MM.1S (cell line): ENCODE measurements around the gene TAS2R41.

Source experiments
- DNase-seq: peaks from one replicate; pipeline ENCODE4 v3.0.0-alpha.2; 2015
- H2AFZ ChIP-seq: fragments of 300-600 bp; sonication (generic); 2 replicates; pipeline ENCODE4 v1.6.0; 2016; ENCODE audit warnings: antibody characterized with exemption, low read length
- H3F3A ChIP-seq: fragments of 300-600 bp; sonication (generic); 2 replicates; pipeline ENCODE4 v1.6.1; 2016; ENCODE audit warnings: mild to moderate bottlenecking, antibody characterized with exemption, low read length, moderate library complexity, mixed read lengths; ENCODE audit not compliant: insufficient read depth
- H3K27ac ChIP-seq: fragments of 300-600 bp; sonication (generic); 2 replicates; pipeline ENCODE4 v1.5.1; 2016; ENCODE audit warnings: mild to moderate bottlenecking, low read length
- H3K27me3 ChIP-seq: fragments of 300-600 bp; sonication (generic); replicated peaks from 2 replicates; pipeline ENCODE4 v1.6.0; 2016; ENCODE audit warnings: low read length; ENCODE audit not compliant: insufficient read depth
- H3K36me3 ChIP-seq: fragments of 300-600 bp; sonication (generic); replicated peaks from 2 replicates; pipeline ENCODE4 v1.6.1; 2016; ENCODE audit warnings: mild to moderate bottlenecking, low read length, mixed read lengths; ENCODE audit not compliant: insufficient read depth
- H3K4me1 ChIP-seq: fragments of 300-600 bp; sonication (generic); 2 replicates; pipeline ENCODE4 v1.6.1; 2016; ENCODE audit warnings: low read length, mixed read lengths
- H3K4me2 ChIP-seq: fragments of 300-600 bp; sonication (generic); 2 replicates; pipeline ENCODE4 v1.6.0; 2016; ENCODE audit warnings: low read depth, low read length
- H3K4me3 ChIP-seq: fragments of 300-600 bp; sonication (generic); 2 replicates; pipeline ENCODE4 v1.5.1; 2016; ENCODE audit warnings: low read length, mixed read lengths
- H3K79me2 ChIP-seq: fragments of 300-600 bp; sonication (generic); 2 replicates; pipeline ENCODE4 v1.6.1; 2016; ENCODE audit warnings: mixed run types, low read length, mixed read lengths
- H3K9ac ChIP-seq: fragments of 300-600 bp; sonication (generic); 2 replicates; pipeline ENCODE4 v1.6.1; 2016; ENCODE audit warnings: low read length, mixed read lengths
- H3K9me2 ChIP-seq: fragments of 300-600 bp; sonication (generic); replicated peaks from 2 replicates; pipeline ENCODE4 v1.6.1; 2016; ENCODE audit warnings: mild to moderate bottlenecking, low read length, mixed read lengths; ENCODE audit not compliant: insufficient read depth
- H3K9me3 ChIP-seq: fragments of 300-600 bp; sonication (generic); replicated peaks from 2 replicates; pipeline ENCODE4 v1.6.1; 2016; ENCODE audit warnings: mild to moderate bottlenecking, low read length, mixed read lengths; ENCODE audit not compliant: insufficient read depth
- H4K20me1 ChIP-seq: fragments of 300-600 bp; sonication (generic); 2 replicates; pipeline ENCODE4 v1.6.1; 2016; ENCODE audit warnings: mild to moderate bottlenecking, low read length, moderate library complexity, mixed read lengths; ENCODE audit not compliant: insufficient read depth
- CTCF ChIP-seq: fragments of 300-600 bp; sonication (generic); IDR thresholded peaks from 2 replicates; pipeline ENCODE4 v1.5.1; 2016; ENCODE audit warnings: antibody characterized with exemption, low read length, mixed read lengths
- EZH2 ChIP-seq: fragments of 300-600 bp; sonication (generic); optimal IDR thresholded peaks from 2 replicates; pipeline ENCODE3; 2017; ENCODE audit warnings: low read depth, mild to moderate bottlenecking, antibody characterized with exemption, low read length, mixed read lengths
- EZH2phosphoT487 ChIP-seq: fragments of 300-600 bp; sonication (generic); IDR thresholded peaks from 2 replicates; pipeline ENCODE4 v1.6.1; 2018; ENCODE audit warnings: antibody characterized with exemption, low read length

The TAS2R41 gene

GRCh38 chr7:143516981-143517380, 39.3 kb downstream of the TAS2R41 start:
- Histone ChIP-seq H3K9me2 (no peaks in the 10 kb centered on the region), H3K27me3 (no peaks in the 10 kb centered on the region), H4K20me1 (no peaks in the 10 kb centered on the region), H3K79me2 (no peaks in the 10 kb centered on the region), H2AFZ (no peak overlapping the region), H3F3A (no peaks in the 10 kb centered on the region), H3K4me2 (no peak overlapping the region), H3K4me1 (no peaks in the 10 kb centered on the region), H3K27ac (no peak overlapping the region), H3K9ac (no peak overlapping the region), H3K36me3 (no peaks in the 10 kb centered on the region), H3K9me3 (no peaks in the 10 kb centered on the region), H3K4me3 (no peak overlapping the region)
- TF ChIP-seq EZH2 (no peak), CTCF (no peak), EZH2phosphoT487 (no peak)
- no peak for DNase-seq

GRCh38 chr7:143518521-143518920, 40.8 kb downstream of the TAS2R41 start:
- H3K4me3 ChIP-seq = no peak overlapping the region
- TF ChIP-seq EZH2 (no peak), EZH2phosphoT487 (no peak), CTCF (no peak)
- no peaks in the 10 kb centered on the region for H3K9me3 ChIP-seq
- no peak for DNase-seq
- no peaks in the 10 kb centered on the region for H3K36me3 ChIP-seq
- H3K4me1 ChIP-seq = no peaks in the 10 kb centered on the region
- H2AFZ ChIP-seq = no peak overlapping the region
- H3K27me3 ChIP-seq = no peaks in the 10 kb centered on the region
- H3K79me2 ChIP-seq = no peaks in the 10 kb centered on the region
- no peak overlapping the region for H3K4me2 ChIP-seq
- H3K27ac ChIP-seq = no peak overlapping the region
- H3K9ac ChIP-seq = no peak overlapping the region
- no peaks in the 10 kb centered on the region for H3K9me2 ChIP-seq
- H3F3A ChIP-seq = no peaks in the 10 kb centered on the region
- H4K20me1 ChIP-seq = no peaks in the 10 kb centered on the region

- DNase-seq = no peak
- Histone ChIP-seq H3K4me2 (no peak overlapping the region), H3K27ac (no peak overlapping the region), H4K20me1 (no peaks in the 10 kb centered on the region), H3K9me3 (no peaks in the 10 kb centered on the region), H3K4me3 (no peak overlapping the region), H3F3A (no peaks in the 10 kb centered on the region), H3K27me3 (no peaks in the 10 kb centered on the region), H3K79me2 (no peaks in the 10 kb centered on the region), H3K9ac (no peak overlapping the region), H2AFZ (no peak overlapping the region), H3K9me2 (no peaks in the 10 kb centered on the region), H3K36me3 (no peaks in the 10 kb centered on the region), H3K4me1 (no peaks in the 10 kb centered on the region)
- no peak for TF ChIP-seq EZH2phosphoT487
- no peak for TF ChIP-seq EZH2
- no peak for TF ChIP-seq CTCF
Observed at GRCh38 chr7:143518941-143519340, 41.3 kb downstream of the TAS2R41 start.
